GM21717 (cell line): ENCODE measurements around the gene SKOR1.

Source experiments
- ATAC-seq: cut with Tn5 transposase; IDR thresholded peaks from one replicate; pipeline ENCODE4 v1.9.1; 2021; ENCODE audit warnings: mild to moderate bottlenecking, moderate library complexity; ENCODE audit not compliant: unreplicated experiment

Gene SKOR1

GRCh38 chr15:67832031-67832551 is 6.8 kb downstream of the SKOR1 start:
- ATAC-seq: no peak

- no peak for ATAC-seq
These were observed 7.8 kb downstream of the SKOR1 start for GRCh38 chr15:67832897-67833709.

DNA sequence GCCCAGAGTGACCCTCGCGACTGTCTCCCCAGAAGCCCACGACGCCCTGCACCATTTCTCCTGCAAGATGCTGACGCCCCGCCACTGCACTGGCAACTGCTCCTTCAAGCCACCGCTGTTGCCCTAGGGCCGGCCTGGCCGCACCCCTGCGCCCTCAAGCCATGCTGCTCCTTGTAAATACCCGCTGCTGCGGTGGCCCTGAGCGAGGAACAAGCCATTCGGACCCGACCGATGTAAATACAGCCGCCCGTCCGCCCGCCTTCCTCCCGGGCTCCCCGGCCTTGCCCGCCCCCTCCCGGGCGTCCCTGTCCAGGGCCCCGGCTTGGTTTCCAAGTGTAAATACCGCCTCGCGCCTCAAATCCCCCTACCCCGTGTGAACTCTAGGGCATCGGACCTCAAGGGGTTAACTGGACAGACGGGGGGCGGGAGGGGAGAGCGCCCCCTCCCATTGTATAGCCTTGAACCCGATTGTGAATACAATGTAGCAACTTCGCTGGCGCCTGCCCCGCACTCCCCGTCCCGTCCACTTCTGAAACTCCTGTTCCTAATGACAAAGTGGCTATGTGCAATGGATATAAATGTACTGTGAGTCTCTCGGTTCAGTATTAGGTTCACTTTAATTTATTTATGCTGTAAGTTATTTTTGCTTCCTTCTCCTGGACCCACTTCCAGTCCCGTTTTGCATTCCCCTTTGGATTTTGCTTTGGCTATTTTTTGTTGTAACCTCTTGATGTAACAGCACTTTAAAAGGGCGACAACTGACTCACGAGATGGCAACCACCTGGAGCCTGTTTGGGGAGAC is 8.6 kb downstream of the SKOR1 start:
- no peak for ATAC-seq

DNA sequence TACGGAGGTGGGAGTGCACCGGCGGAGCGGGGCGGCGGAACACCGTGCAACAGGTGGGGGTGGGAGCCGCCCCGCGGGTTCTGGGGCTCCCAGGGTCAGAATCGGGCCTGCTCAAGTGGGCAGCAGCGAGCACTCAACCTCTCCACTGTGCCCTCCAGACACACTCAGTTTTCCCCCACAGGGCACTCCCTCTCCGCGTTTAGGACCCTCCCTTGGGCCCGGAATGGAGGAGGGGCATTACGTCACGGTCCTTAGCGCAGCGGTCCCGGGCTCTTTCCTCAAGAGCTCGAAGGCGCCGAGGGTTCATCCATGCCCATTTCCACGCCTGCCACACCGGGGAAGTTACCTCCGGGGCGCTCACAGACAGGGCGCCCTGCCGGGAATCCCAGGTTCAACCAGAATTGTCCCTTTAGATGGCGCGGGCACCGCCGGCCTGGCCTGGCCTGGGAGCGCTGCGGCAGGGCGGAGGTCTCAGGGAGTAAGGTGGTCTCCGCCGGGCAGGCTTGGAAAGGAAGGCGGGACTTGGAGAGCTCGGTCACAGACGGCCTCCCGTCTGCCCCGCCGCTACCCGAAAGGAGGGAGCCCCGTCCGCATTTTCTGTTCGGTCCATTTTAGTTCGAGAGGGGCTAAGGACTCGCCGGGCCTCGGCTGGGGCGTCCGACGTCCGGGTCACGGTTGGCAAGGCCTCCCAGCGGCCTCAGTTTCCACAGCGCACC is 9.4 kb downstream of the SKOR1 start:
- no peak for ATAC-seq

GRCh38 chr15:67835297-67836133 is 10.2 kb downstream of the SKOR1 start:
- no peak for ATAC-seq

GRCh38 chr15:67836134-67836455 is 10.8 kb downstream of the SKOR1 start:
- no peak for ATAC-seq

- no peak for ATAC-seq
These were observed 11.2 kb downstream of the SKOR1 start for GRCh38 chr15:67836477-67836876.

DNA sequence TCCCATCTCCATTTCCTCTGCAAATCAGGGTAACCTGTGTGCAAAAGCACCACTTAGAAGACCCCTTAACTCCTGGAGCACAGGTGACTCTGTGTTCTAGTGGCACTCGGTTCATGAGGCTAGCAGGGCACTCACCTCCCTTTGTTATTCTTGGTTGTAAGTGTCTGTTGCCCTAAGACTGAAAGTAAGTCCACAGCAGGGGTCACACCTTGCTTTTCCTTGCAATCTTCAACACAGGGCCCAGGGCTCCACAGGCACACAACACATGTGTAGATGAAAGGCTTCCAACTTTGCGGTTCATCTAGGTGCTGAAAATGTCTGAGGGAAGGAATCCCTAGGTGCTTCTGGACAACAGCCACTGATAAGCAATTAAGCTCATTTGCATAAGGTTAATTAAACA is 11.6 kb downstream of the SKOR1 start:
- ATAC-seq: no peak

- no peak for ATAC-seq
These were observed 13.6 kb downstream of the SKOR1 start for GRCh38 chr15:67838789-67839332.

DNA sequence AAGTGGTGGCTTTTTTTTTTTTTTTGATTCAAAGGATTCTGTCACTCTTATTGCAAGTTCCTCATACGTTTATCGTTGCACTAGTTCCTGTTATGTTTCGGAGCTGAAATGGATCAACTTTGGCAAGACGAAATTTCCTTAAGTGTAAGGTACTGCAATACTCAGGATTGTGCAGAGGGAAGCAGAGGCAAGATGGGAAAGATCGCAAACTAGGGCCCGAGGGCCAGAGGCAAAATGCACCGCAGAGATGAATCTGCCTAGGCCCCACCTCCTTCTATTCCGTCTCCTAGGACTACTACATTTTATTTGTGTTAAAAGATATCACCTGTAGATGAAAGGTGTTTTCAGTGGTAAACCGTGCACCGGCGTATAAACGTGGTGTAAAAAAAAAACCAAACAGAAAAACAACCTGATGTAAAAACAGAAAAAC is 14.2 kb downstream of the SKOR1 start:
- ATAC-seq: peak; percentile 21

- peak; percentile 68 for ATAC-seq
These were observed 14.8 kb downstream of the SKOR1 start, which contains the start of gene RNU6-1 for GRCh38 chr15:67839929-67840748. Gene RNU6-1, minus strand, starts transcription at chr15:67840045.

DNA sequence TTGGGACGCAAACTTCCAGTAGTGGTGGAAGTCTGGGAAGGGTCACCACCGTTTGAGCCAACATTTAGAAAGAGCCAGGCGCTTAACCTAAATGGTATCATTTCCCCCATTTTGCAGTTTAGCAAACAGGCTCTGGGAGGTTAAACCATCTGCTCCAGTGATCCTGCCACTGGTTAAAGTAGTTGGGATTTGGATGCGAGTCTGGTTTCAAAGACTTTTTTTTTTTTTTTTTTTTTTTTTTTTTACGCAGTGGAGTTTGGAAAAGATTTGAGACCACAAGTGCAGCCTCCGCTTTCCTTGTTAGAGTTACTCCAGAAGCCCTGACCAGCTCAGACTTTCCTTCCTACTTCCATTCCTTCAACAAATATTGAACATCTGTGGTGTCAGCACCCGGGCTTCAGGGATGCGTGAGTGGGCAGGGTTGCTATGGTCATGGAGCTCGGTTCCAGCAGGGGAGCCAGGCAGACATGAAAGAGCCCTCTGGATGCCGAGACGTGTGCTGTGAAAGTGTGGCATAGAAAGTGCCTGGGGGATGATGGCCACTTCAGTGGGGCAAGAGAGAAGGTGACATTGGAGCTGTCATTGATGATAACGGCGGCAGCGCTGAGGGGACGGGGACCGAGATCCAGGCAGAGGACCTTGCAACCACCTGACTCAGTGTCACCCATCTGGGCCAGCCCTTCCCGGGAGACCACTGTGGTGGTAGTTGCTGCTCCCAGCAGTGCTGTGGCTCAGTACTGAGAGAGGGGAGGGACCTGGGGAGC is 15.6 kb downstream of the SKOR1 start:
- ATAC-seq: no peak

GRCh38 chr15:67841513-67841762 is 16.1 kb downstream of the SKOR1 start:
- ATAC-seq: no peak

DNA sequence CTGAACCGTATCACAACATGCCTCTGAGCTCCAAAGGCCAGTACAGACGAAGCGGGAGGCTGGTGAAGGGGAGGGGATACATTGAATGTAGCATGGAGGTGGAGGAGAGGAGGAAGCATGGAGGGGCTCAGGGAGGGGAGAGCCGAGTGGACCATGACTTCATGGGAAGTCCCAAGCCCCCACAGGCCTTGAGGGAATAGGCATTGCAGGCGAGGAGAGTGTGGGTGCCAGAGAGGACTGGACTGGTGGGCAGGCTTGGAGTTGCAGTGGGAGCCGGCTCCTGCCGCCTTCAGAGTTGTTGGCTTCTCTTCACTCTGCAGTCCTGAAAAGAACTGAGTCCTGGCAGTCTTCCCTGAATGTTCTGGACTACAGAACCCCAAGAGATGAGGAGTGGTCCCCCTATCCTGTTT is 17.8 kb downstream of the SKOR1 start:
- no peak for ATAC-seq

- no peak for ATAC-seq
These were observed 18.5 kb downstream of the SKOR1 start for GRCh38 chr15:67843571-67844387.

- ATAC-seq: no peak
These were observed 20.7 kb downstream of the SKOR1 start for GRCh38 chr15:67845974-67846373.

DNA sequence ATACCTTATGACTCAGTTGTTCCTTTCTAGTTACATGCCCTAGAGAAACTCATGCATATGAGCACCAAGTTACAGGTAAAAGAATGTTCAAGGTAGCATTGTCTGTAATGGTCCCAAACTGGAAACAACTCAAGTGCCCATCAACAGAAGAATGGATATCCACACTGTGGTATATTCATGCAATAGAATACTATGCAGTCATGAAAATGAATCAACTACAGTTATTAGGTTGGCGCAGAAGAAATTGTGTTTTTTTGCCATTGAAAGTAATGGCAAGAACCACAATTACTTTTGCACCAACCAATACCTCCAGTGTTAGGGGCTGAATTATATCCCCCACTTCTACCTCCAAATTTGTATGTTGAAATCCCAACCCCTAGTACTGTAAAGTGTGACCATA is 24.2 kb downstream of the SKOR1 start:
- no peak for ATAC-seq

DNA sequence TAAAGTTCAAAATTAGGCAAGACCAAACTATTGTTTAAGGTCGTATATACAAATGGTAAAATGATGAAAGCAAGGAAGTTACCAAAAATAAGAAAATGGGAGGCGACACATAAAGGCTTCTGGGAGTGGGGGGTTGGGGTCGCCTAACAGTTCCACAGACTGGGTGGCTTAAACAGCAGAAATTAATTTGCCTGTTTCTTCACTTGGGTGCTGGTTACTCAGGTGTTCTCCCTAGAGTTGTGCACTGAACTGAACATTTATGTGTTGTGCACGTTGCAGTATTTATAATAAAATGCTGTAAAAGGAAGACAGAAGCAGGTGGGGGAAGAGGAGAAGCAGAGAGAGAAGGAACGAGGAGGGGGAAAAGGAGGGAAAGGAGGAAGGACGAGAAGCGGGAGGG is 25.0 kb downstream of the SKOR1 start:
- ATAC-seq: no peak
